HG03432 (cell line): ENCODE data around the gene CHAD.
"Not testable (repeated sequence)": the region's sequence is repeated elsewhere in the genome, so short reads cannot be mapped to it uniquely, and the experiment has no call there.

Experiments
- ATAC-seq: cut with Tn5 transposase; IDR thresholded peaks from one replicate; pipeline ENCODE4 v1.9.1; 2021; ENCODE audit warnings: mild to moderate bottlenecking, moderate library complexity; ENCODE audit not compliant: unreplicated experiment

The CHAD gene

DNA sequence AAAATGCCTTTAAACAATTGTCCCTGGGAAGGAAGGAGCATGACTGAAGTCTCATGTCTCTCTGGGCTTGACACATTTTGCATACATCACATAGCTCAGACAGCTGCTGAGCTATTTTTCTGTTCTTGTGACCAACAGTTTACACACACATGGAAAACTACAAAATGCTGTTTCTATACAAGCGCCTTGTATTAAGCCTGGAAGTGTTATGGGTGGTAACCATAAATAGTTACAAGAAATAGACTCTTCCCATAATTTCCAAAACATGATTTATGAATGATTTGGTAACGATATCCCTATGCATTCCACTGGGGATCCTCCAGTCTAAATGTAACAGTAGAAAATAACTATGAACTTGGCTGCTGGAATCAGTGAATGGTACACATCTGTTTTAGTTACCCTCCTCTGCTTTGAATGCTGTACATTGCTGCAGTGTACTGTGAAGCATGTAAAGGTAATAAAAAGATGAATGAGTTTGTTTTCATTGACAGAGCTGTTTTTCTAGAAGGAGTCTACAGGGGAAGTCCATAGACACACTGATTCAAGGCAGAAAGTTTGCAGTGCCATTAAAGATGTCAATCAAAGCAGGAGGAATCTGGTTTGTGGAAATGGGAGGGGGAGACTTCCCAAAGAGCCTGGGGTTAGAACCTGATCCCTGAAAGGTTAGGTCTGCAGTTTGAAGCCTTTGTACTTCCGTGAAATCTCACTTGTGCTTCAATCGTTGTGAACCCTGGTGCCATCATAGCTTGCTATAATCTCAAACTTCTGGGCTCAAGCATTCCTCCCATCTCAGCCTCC, 37.7 kb downstream of the CHAD start:
- ATAC-seq = no peak

DNA sequence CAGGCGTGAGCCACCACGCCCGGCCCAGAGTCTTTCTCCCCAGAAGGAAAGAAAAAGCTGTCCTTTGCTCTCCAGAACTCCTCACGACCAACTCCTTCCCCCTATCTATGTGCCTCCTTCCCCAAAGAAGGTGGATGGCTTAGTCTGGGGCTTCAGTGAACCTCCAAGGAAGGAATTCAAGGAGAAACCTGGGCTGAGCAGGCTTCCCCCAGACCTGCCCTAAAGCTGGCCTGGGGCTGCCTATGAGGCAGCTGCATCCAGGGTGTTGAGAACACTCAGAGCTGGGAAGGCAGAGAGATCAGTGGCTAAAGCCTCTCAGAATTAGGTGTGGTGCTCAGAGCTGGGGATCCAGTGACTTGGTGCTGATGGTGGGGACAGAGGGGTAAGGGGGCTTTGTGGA, 38.9 kb downstream of the CHAD start:
- no peak for ATAC-seq

DNA sequence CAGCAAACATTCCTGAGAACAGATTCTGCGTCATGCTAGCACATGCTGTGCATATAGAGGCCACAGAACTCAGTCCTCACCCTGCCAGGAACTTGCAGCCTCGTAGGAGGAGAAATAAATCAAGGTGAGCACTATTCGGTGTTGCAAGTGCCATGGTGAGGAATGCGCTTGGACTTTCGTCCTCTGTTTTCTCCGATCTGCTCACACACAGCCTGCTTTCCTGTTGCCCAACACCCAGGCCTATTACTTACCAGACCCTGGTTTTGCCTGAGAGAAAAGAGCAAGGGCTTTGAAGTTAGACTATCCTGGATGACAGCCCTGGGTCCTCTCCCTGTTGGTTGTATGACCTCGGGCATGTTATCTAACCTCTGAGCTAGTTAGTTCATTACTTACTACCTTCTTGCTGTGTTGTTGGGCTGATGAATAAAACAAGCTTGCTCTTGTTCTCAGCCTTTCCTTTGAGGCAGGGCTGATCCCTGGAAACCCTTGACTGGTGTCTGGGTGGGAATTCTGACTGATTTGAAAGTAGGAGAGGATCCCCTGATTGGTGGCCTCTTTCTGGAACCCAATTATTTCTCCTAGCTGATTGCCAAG, 39.8 kb downstream of the CHAD start:
- no peak for ATAC-seq

DNA sequence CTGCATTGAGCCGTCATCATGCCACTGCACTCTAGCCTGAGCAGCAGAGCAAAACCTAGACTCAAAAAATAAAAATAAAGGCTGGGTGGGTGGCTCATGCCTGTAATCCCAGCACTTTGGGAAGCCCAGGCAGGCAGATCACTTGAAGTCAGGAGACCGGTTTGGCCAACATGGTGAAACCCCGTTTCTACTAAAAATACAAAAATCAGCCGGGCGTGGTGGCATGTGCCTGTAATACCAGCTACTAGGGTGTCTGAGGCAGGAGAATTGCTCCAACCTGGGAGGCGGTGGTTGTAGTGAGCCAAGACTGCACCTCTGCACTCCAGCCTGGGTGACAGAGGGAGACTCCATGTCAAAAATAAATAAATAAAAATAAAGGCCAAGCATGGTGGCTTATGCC, 40.6 kb downstream of the CHAD start:
- not testable (repeated sequence) for ATAC-seq

DNA sequence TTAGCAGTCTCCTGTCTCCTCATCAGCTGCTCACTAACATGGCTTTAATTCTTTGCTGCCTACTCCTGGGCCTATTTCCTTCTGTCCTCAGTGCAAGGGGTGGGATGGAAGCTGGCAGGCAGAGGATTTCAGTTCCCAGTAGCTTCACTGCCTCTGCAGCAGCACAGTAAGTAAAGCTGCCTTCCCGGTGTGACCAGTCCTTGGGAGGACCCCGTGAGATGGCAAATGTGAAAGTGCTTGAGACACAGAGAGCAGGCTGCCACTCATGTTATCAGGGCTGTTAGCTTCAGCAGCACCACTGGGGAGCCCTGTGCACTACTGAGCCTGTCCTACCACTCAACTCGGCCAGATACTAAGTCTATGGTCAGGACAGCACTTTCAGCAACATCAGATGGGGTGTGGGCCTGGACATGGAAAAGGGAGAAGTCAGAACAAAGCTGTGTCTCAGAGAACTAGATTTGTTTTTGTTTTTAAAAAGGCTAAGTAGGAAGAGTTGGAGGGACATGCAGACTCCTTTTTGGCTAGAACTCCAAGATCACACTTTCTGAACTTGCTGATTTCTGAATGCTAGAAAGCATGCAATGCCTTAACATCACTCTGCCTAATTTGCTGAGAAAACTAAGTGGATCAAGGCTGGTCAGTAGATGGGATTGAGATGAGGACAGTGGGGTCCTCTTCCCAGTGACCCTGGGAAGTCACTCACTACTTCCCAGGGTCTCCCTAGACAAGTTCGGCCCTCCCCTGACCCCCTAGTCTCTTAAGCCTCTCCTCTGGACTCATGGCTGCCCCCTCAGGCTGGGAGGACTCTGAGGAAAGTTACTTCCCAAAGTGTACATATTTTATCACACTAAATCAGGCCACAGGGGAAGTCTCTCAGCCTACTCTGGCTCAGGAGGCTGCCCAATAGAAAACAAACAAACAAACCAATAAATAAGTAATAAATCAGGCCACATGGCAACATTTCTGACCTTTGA, 41.6 kb downstream of the CHAD start:
- peak; percentile 21 for ATAC-seq

DNA sequence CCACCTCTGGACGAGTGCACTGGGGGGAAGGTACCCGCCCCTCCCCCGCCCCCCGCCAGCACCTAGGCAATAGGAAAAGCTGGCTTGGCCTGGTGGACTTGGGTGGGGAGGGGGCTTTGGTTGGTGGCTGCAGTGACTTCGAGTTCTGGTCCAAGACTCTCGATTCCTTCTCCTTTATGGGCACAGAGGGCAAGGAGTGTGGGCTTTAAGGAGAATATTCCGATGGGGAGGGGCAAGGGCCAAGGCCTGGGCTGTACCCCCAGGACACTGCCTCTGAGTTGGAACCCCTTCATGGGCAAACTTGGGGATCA, 42.3 kb downstream of the CHAD start:
- no peak for ATAC-seq

DNA sequence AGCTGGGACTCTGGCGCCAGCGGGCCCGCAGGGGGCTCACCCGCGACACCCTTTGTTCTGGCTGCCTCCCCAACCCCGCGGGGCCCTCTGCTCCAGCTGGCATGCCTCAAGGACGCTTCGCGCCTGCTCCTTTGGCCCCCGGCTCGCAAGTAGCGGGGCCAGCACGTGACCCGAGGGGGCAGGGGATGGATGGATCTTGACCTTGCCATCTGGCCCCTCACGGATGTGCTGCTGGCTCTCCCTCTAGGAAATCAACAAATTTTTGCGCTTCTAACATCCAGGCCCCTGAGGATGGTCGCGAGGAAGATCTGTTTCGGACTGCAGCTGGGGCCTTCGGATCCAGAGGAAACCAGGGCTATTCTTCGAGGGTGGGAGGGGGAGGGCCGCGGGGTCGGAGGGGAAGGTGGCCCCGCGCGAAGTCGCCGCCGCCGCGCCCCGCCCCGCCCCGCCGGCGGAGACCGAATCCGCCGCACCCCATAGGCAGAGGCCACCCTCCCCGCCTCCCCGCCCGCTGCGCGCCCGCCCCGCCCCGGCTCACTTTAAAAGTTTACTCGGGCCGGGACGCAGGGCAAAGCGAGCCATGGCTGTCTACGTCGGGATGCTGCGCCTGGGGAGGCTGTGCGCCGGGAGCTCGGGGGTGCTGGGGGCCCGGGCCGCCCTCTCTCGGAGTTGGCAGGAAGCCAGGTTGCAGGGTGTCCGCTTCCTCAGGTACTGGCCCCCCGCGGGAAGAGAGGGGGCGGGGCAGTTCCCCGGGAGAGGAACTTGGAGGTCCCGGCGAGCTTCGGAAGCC, 42.8 kb downstream of the CHAD start, which contains the start of gene ACSF2:
TSS of gene ACSF2 (plus strand) at position 537 of the 790 bp plus-strand sequence. CDS start at position 581, 44 bp downstream.
- ATAC-seq = peak; percentile 64

DNA sequence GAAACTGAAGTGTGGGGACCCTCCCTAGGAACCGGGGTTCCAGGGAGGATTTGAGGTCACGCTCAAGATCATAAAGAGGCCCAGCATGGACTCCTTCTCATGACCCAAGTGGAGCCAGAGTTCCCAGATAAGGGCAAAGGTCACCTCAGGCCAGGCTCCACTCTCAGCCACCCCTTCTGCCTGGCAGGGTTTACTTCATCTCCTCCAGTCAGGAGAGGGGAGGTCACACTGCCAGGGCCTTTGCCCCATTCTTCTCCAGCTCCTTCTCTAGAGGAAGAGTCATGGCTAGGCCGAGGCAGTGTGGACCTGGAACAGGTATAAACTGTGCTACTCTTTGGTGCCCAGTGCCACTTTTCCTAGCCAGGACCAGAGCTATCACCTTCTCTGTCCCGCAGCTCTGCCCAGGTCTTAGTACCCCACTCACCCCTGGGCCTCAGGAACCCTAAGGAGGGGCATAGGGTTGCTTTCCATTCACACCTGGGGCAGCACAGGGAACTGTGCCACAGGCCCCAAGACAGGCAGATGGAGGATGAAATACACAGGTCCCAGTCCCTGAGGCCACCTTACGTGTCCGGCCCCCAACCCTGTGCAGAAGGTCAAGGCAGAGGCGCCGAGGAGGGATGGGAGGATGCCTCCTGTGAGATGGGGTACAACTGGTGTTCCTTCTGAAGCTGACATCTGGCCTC, 43.5 kb downstream of the CHAD start:
- ATAC-seq = no peak

DNA sequence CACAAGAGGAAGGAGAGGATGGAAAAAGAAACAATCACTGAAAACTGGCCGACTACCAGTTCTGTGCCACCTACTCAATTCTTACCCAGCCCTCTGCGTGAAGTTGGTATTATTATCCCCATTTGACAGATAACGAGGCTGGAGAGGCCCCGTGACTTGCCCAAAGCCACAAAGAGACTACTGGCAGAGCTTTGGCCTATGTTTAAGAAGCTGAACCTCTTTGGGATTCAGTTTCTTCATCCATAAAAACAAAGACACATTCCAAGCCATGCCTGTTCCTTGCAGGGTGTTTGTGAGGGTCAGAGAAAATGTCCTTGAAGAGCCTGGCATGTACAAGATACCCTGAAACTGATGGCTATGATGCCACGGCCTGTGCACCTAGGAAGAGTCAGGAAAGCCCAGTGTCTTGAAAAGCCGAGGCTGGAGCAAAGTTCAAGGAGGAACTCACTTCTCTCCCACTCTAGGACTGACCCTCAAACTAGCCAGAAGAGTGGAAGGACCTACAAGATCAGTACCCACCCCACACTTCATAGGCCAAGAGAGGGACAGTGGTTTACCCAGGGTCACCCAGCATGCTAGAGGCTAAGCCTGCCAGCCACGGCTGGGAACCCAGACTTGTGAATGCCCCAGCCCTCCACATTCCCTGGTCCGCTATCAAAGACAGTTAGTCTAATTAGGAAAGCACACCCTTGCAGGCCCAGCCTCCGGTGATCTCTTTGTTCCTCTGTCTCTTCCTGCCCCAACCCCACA, 44.3 kb downstream of the CHAD start:
- no peak for ATAC-seq

DNA sequence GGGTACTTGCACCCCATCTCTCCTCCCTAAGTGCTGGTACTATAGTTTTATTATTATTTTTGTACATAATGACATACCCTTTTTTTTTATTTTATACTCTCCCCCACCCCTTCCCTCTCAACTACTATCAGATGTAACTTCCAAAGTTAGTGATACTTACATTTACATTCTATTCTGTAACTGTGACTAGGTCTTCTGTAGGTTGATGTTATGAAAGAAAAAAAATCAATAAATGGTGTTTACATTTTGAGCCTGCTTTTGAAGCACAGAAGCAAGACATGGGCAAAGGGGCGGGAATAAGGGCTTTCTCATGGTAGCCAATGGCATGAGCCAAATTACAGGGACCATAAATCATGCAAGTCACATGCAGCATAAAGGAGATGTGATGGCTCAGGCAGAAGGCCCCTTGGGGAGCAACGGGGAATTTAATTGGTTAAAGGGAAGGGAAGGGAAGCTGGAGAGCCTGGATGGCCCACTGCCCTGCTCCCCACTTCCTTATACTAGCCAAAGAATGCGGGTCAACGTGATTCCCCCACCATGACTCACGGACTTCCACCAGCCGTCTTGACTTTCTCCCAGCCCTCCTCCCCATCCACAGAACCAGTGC, 45.0 kb downstream of the CHAD start:
- no peak for ATAC-seq

DNA sequence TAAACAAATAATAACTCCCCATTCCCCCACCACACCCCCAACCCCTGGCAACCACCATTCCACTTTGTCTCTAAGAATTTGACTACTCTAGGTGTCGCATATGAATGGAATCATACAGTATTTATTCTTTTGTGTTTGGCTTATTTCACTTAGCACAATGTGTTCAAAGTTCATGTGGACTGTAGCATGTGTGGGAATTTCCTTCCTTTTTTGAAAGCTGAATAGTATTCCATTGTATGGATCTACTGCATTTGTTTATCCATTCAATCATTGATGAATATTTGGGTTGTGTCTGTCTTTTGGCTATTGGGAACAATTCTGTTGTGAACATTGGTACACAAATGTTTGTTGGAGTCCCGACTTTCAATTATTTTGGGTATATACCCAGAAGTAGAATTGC, 45.9 kb downstream of the CHAD start:
- no peak for ATAC-seq

DNA sequence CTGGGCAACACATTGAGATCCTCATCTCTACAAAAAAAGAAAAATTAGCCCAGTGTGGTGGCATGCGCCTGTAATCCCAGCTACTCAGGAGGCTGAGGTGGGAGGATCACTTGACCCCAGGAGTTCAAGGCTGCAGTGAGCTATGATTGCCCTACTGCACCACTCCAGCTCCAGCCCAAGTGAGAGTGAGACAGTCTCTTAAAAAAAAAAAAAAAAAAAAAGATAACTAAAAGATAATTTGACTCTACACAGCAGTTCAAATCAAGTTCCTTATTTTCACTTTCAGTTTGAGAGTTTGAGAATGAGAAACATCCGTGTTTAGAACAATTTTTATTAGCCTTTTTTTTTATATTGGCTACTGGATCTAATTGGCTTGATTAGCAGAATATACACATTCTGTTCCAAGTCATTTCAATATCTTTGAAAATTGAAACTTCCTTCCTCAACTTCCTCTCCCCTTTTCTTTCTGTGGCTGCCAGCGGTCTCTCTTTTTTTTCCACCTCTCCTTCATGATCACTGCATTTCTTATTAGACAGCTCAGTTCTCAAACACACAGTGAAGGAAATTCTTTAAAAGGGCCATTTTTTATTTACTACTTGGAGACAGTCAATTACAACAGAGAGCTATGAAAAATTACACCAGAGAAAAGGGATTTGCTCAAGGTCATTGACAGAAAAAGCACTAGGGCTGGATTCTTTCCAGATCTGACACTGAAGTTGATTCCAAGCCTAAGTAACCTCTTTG, 47.2 kb downstream of the CHAD start:
- ATAC-seq = no peak

DNA sequence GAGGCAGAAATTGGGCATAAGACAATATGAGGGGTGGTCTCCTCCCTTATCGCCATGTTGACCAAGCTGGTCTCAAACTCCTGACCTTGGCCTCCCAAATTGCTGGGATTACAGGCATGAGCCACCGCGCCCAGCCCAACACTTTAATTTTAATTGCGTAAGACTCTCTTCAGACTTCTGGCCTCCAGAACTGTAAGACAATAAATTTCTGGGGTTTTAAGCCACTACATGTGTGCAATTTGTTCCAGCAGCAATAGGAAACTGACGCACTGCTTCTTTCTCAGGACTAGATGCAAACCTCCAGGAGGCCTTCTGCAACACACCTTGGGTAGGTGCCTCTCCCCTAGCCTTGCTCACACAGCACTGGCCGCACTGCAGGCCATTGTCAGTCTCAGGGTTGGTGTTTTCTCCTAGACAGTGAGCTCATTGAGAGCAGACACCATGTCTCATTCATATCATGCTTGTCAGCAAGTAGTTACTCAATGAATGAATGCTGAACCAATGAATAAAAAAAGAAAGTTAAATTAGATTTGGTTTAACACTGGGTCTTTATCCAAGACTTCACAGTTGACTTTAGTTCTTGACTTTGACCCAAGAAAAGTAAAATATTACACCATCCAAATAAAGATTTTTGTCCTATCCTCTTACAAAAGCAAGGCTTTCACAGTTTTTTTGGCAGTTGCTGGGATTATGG, 48.1 kb downstream of the CHAD start:
- ATAC-seq = no peak

DNA sequence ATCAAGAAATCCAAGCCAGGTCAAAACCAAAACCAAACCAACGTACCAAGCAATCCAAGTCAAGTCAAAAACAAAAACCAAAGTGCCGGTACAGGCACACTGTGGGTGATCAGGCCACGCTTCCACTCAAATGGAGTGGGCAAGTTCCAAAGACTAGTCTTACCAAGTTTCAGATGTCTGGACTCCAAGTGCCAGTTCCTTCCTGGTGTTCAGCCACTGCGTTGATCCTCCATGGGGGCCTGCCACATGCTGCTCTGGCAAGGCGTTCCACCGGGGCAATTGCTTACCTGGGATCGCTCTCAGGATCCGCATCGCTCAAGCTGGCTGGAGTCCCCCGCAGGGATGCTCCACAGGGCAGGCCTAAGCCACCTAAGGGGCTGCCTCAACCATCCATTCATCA, 49.1 kb downstream of the CHAD start:
- ATAC-seq = not testable (repeated sequence)

DNA sequence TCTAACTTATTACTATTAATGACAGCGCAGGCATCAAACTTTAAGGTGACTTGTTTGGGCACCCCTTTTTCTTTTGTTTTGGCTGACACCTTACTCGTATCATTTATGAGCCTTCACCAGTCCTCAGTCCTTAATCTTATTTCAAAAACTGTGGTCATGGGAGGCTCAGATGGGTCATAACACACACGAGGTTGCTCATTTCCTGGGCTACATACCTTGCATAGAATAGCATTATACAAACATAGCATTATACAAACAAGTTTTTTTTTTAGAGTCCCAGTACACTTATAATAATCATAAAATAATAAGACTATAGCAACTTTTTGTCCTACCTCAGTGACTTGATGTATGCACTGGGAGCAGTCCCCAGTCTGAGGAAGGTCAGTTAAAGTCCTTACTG, 53.9 kb downstream of the CHAD start:
- ATAC-seq = no peak
